Ishikawa (cell line): ENCODE data around the gene C16orf89.
A peak's percentile ranks its signal among the peaks of the same experiment; 100 is the strongest.

Experiments
- CEBPB ChIP-seq: IDR thresholded peaks from 2 replicates; pipeline ENCODE4 v1.6.1; 2012
- EP300 ChIP-seq: IDR thresholded peaks from 2 replicates; pipeline ENCODE4 v1.6.1; 2012; ENCODE audit warnings: borderline replicate concordance
- FOXM1 ChIP-seq: IDR thresholded peaks from 2 replicates; pipeline ENCODE4 v1.6.1; 2012; ENCODE audit warnings: low read depth, borderline replicate concordance
- MAX ChIP-seq: IDR thresholded peaks from 2 replicates; pipeline ENCODE4 v1.6.1; 2012
- NFIC ChIP-seq: IDR thresholded peaks from 2 replicates; pipeline ENCODE4 v1.6.1; 2012
- RAD21 ChIP-seq: IDR thresholded peaks from 2 replicates; pipeline ENCODE4 v1.6.1; 2012; ENCODE audit warnings: low read depth
- TAF1 ChIP-seq: IDR thresholded peaks from 2 replicates; pipeline ENCODE4 v1.6.1; 2012; ENCODE audit warnings: low read depth, mild to moderate bottlenecking
- TCF12 ChIP-seq: IDR thresholded peaks from 2 replicates; pipeline ENCODE4 v1.6.1; 2012; ENCODE audit warnings: low read depth
- TEAD4 ChIP-seq: IDR thresholded peaks from 2 replicates; pipeline ENCODE4 v1.6.1; 2012
- USF1 ChIP-seq: IDR thresholded peaks from 2 replicates; pipeline ENCODE4 v1.6.1; 2012
- YY1 ChIP-seq: IDR thresholded peaks from 2 replicates; pipeline ENCODE4 v1.6.1; 2012; ENCODE audit warnings: low read depth
- ZBTB7A ChIP-seq: IDR thresholded peaks from 2 replicates; pipeline ENCODE4 v1.6.1; 2012; ENCODE audit warnings: low read depth
- TF ChIP-seq, protein P1 (sequence below): IDR thresholded peaks from 2 replicates; pipeline ENCODE4 v1.6.1; 2012; ENCODE audit warnings: low read depth, mild to moderate bottlenecking

The C16orf89 gene

GRCh38 chr16:5044011-5044540 lies 21.7 kb downstream of the C16orf89 start:
- TF ChIP-seq MAX: no peak
- no peak for TF ChIP-seq EP300

- TF ChIP-seq, protein P1, sequence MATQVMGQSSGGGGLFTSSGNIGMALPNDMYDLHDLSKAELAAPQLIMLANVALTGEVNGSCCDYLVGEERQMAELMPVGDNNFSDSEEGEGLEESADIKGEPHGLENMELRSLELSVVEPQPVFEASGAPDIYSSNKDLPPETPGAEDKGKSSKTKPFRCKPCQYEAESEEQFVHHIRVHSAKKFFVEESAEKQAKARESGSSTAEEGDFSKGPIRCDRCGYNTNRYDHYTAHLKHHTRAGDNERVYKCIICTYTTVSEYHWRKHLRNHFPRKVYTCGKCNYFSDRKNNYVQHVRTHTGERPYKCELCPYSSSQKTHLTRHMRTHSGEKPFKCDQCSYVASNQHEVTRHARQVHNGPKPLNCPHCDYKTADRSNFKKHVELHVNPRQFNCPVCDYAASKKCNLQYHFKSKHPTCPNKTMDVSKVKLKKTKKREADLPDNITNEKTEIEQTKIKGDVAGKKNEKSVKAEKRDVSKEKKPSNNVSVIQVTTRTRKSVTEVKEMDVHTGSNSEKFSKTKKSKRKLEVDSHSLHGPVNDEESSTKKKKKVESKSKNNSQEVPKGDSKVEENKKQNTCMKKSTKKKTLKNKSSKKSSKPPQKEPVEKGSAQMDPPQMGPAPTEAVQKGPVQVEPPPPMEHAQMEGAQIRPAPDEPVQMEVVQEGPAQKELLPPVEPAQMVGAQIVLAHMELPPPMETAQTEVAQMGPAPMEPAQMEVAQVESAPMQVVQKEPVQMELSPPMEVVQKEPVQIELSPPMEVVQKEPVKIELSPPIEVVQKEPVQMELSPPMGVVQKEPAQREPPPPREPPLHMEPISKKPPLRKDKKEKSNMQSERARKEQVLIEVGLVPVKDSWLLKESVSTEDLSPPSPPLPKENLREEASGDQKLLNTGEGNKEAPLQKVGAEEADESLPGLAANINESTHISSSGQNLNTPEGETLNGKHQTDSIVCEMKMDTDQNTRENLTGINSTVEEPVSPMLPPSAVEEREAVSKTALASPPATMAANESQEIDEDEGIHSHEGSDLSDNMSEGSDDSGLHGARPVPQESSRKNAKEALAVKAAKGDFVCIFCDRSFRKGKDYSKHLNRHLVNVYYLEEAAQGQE: peak; percentile 82
- TF ChIP-seq FOXM1: no peak
Measured at GRCh38 chr16:5042574-5043171, 23.1 kb downstream of the C16orf89 start.

GRCh38 chr16:5041600-5042133 lies 24.1 kb downstream of the C16orf89 start:
- TF ChIP-seq TCF12 (no peak), TEAD4 (no peak), FOXM1 (no peak)
- TF ChIP-seq, protein P1: no peak

DNA sequence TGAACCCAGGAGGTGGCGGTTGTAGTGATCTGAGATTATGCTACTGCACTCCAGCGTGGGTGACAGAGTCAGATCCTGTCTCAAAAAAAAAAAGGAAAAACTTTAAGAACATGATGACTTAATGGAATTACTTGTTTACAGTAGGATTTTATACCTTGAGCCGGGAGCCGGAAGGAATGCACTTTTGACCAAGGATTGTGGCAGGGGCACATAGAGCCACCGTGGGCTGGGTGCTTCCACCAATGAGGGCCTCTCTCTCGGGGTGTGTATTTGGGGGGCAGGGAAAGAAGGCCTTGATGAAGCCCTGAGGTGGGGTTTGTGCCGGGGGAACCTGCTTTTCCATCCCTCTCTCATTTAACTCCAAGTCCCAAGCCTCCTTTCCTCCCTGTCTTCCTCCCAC lies 25.3 kb downstream of the C16orf89 start:
- TF ChIP-seq ZBTB7A: no peak
- no peak for TF ChIP-seq EP300
- no peak for TF ChIP-seq TCF12
- no peak for TF ChIP-seq FOXM1
- TF ChIP-seq USF1: no peak
- TF ChIP-seq CEBPB: no peak
- no peak for TF ChIP-seq TEAD4

GRCh38 chr16:5036228-5037156 lies 29.3 kb downstream of the C16orf89 start:
- TF ChIP-seq FOXM1: no peak
- TF ChIP-seq RAD21: no peak
- TF ChIP-seq TCF12: no peak
- no peak for TF ChIP-seq ZBTB7A
- TF ChIP-seq TAF1: no peak
- no peak for TF ChIP-seq NFIC
- no peak for TF ChIP-seq MAX
- no peak for TF ChIP-seq CEBPB
- TF ChIP-seq USF1: no peak
- no peak for TF ChIP-seq TEAD4
- TF ChIP-seq, protein P1: no peak

DNA sequence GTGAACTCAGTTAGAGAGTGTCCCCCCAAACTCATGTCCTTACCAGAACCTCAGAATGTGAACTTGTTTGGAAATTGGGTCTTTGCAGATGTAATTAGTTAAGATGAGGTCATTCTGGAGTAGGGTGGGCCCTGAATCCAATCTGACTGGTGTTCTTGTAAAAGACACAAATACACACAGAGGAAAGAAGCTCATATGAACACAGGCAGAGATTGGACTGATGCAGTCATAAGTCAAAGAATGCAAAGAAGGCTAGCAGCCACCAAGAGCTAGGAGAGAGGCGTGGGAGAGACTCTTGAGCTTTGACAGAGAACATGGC lies 29.9 kb downstream of the C16orf89 start:
- no peak for TF ChIP-seq YY1
- TF ChIP-seq TCF12: no peak
- TF ChIP-seq, protein P1: no peak
- TF ChIP-seq EP300: no peak
- no peak for TF ChIP-seq TEAD4
- no peak for TF ChIP-seq MAX
- no peak for TF ChIP-seq FOXM1
- no peak for TF ChIP-seq ZBTB7A
